NCI-H345 treated with DMSO at 0.1 percent for 48 hours (cell line): Measurements from ENCODE around the gene NFKB1.
"Not testable (repeated sequence)": the region's sequence is repeated elsewhere in the genome, so short reads cannot be mapped to it uniquely, and the experiment has no call there.

Source experiments
- DNase-seq: peaks from one replicate; lab custom pipeline; 2025; ENCODE audit not compliant: unreplicated experiment; lab: John Stamatoyannopoulos, UW

Gene NFKB1

GRCh38 chr4:102593147-102593546 lies 92.0 kb downstream of the NFKB1 start:
- no peak for DNase-seq

DNA sequence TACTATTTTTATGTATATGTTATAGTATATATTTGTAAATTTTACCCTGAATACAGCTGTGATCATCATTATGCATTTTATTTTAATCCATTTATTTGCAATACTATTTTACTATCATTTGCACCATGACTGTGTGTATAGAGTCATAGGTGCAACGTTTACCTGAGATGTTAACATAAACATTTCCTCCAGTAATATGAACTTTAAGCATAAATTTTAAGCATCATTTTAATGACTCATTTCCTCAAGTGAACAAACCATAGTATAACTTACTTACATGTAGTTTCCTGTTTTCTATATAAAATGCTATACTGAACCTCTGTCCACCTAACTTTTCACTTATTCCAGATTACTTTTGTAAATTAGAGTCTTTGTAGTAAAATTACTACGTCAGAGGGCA lies 92.8 kb downstream of the NFKB1 start:
- DNase-seq: no peak

- DNase-seq: no peak
Measured at GRCh38 chr4:102596532-102596931, 95.4 kb downstream of the NFKB1 start.

- no peak for DNase-seq
Measured at GRCh38 chr4:102598086-102598761, 97.1 kb downstream of the NFKB1 start.

DNA sequence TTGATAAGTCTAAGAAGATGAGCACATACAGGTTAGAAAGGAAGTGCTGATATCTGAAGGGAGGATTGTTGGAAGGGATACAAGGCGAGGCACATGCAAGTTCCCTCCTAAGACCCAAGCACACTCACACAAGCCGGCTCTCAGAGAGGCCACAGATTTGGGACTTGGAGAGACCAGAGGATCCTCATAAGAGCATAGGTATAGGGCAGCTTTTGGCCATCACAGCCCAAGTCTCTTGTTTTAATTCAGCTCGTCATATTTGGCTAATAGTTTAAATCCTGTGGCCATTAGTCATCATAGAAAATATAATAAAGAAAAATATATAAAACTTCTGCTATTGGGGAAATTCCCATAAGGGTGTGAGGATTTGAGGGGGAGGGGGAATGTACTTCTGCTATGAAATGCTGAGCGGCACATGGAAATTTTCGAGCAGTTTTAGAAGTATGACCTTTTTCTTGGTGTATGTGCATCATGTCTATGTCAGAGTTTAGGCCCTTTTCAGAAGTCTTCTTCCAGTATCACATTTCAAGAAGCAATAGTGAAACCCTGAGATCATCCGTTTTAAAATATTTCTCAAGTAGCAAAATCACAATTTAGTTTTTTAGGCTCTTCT lies 97.7 kb downstream of the NFKB1 start:
- DNase-seq: no peak

DNA sequence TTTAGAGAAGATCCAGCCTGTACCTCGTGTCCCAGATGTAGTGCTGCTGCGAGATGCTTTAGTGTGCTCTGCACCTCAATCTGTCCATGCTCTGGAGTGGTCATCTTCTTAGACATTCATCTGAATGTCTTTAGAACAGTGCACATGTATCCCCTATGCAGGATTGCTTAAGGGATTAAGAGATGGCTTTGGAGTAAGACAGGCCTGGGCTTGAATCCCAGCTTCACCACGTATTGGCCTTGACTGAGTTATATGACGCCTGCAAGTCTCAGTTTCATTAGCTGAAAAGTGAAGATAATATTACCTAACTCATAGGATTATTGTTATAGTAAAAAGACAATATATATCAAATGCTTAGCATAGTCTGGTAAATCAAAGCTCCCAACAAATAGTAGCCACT lies 98.3 kb downstream of the NFKB1 start:
- DNase-seq: no peak

GRCh38 chr4:102599886-102600285 lies 98.7 kb downstream of the NFKB1 start:
- DNase-seq: no peak

DNA sequence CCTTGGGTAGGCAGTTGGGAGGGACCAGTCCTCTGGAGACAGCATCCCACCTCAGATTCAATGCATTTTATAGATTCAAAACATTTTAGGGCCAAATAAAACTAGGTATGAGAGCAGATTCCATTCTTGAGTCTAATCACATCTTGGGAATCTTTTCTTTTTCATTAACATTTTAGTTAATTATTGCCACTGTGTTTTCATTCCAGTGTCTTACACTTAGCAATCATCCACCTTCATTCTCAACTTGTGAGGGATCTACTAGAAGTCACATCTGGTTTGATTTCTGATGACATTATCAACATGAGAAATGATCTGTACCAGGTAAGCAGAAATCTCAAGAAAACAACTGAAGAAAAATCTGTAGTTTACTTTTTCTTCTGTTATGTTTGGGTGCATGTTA lies 99.5 kb downstream of the NFKB1 start:
- no peak for DNase-seq

GRCh38 chr4:102601586-102602227 lies 100.5 kb downstream of the NFKB1 start:
- no peak for DNase-seq

DNA sequence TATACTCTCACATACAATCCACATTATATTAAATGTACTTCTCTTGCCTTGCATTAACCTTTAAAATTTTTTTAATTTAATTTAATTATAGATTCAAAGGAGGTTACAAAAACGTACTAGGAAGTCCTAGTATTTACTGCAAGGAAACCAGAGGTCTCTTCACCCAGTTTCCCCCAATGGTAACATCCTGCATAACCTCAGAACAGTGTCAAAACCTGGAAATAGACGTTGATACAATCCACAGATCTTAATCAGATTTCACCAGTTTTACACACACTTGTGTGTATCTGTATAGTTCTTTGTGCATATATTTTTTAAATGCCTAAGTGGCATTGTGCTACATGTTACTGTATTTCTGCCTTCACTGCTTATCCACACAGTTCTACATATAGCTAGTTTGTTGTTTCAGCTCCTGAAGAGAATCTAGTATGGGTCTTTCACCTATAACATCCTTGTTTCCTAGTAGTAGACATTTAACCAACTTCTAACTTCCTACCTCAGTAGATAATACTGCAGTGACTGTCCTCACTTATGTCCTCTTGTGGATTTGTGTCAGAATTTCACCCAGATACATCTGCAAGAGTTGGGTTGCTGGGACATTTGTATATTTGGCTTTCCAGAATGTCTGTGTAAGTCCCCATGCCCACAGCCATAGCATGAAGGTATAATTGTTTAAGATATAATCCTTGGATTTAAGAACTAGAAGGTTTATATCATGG lies 103.2 kb downstream of the NFKB1 start:
- DNase-seq: no peak

DNA sequence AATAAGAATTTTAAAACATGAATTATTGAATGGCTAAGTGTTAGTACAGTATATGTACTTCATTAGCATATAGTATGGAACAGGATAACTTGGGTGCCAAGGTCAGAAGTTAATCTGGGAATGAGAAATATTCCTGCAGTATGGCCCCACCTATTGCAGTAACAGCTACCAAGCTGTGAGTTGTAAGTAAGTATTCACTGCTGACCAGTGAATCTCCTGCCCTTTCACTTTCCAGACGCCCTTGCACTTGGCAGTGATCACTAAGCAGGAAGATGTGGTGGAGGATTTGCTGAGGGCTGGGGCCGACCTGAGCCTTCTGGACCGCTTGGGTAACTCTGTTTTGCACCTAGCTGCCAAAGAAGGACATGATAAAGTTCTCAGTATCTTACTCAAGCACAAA lies 105.1 kb downstream of the NFKB1 start:
- no peak for DNase-seq

DNA sequence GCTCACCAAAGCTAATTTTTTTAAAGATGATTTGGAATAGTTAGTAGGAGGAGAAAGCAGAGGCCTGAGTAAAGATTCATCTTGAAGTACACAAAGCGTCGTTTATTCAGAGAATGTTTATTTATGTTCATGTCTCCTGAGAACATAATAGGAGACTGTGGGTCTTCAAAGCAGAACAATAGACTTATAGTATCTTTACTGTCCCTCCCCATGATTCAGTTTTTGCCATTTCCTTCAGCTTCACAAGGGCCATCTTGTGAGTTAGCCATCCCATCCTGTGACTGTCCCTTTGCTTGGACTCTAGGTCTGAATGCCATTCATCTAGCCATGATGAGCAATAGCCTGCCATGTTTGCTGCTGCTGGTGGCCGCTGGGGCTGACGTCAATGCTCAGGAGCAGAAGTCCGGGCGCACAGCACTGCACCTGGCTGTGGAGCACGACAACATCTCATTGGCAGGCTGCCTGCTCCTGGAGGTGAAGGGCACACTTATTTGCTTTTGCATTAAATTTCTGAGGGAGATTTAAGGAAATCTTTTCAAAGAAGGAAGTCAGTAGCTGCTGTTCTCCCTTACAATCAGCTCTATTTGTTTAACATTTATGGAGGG lies 105.8 kb downstream of the NFKB1 start:
- no peak for DNase-seq

DNA sequence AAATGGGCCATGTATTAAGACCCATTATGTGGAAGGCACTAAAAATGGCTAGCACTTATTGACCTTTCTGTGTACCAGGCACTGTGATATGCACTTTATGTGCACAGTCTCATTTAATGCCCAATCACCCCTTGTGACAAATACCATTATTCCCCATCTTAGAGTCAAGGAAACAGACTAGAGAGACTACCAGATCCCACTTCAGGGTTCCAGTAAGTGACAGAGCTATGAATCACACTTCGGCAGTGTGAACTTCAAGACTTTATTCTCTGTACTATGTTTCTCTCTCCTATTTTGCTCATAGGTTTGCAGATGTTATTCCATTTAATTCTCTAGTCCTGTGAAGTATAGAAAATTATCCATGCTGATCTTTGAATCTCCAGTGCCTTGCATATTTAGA lies 107.0 kb downstream of the NFKB1 start:
- no peak for DNase-seq

GRCh38 chr4:102610007-102610406 lies 108.8 kb downstream of the NFKB1 start:
- no peak for DNase-seq

- DNase-seq: no peak
Measured at GRCh38 chr4:102610476-102610875, 109.3 kb downstream of the NFKB1 start.

- no peak for DNase-seq
Measured at GRCh38 chr4:102612210-102612609, 111.1 kb downstream of the NFKB1 start.

DNA sequence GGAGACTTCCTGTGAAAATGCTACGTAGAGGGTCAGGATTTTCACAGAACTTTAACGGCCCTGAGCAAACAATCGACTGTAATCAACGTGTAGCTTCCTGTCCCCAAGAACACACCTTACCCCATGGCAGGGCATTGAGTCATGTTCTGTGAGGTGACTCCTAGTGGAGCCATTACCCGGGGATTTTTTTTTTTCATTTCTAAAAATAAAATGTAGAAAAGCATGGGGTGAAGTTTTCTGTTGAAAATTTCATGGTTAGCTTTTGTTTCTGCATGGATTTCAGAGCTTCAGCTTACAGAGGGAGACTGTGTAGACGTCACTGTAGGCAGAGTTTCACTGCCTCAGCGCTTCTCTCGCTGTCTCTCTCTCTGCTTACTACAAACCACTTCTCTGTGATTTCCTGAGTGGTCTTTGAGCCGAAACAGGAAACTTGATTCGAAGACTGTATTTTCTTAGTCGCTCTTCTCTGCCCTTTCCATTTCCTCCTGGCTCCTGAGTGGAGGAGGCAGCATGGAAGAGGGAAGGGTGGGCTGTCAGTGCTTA lies 111.7 kb downstream of the NFKB1 start:
- no peak for DNase-seq

DNA sequence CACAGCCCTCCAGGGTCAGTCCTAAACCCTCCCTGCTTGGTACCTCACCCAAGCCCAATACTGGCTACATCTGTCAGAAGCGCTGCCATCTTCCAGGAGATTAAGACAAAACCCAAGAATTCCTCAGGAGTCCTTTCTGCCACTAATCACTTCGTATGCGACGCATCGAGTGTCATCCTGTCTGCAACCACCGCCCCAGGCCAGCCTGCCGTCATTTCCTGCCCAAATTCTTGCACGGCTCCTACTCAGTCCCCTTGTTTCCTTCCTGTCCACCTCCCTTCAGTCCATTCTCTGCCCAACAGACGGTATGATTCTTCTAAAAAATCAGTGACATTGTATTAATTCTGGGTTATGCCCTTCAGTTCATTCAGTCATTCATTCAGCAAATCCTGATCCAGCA lies 113.6 kb downstream of the NFKB1 start:
- no peak for DNase-seq

DNA sequence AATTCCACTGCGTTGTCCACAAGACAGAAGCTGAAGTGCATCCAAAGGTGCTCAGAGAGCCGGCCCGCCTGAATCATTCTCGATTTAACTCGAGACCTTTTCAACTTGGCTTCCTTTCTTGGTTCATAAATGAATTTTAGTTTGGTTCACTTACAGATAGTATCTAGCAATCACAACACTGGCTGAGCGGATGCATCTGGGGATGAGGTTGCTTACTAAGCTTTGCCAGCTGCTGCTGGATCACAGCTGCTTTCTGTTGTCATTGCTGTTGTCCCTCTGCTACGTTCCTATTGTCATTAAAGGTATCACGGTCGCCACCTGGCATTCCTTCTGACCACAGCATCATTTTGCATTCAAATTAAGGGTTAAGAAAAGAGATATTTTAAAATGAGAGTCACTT lies 115.5 kb downstream of the NFKB1 start:
- DNase-seq: no peak

DNA sequence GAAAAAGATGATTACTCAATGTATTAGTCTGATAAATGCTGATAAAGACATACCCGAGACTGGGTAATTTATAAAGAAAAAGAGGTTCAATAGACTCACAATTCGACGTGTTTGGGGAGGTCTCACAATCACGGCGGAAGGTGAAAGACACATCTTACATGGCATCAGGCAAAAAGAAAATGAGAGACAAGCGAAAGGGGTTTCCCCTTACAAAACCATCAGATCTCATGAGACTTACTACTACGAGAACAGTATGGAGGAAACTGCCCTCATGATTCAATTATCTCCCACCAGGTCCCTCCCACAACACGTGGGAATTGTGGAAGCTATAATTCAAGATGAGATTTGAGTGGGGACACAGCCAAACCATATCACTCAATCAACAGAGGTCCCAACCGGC lies 117.9 kb downstream of the NFKB1 start:
- DNase-seq: not testable (repeated sequence)
